ENCODE data around the gene ZBTB7C.

- no peak for TF ChIP-seq CTCF (conservative IDR thresholded peaks at IDR 0.05)
- TF ChIP-seq ZFX (IDR thresholded peaks at IDR 0.05), result no peak
Measured at GRCh38 chr18:48000701-48001100, 408.5 kb downstream of the ZBTB7C start.
